ENCODE measurements around the gene COL5A1. TPM values are rescaled to one million over a fixed set of nuclear protein-coding genes. Genes with fewer than 3 reads are reported as not detected.

COL5A1 gene
- total RNA-seq, 1 donor from 2014 or later = 13.9 TPM

DNA sequence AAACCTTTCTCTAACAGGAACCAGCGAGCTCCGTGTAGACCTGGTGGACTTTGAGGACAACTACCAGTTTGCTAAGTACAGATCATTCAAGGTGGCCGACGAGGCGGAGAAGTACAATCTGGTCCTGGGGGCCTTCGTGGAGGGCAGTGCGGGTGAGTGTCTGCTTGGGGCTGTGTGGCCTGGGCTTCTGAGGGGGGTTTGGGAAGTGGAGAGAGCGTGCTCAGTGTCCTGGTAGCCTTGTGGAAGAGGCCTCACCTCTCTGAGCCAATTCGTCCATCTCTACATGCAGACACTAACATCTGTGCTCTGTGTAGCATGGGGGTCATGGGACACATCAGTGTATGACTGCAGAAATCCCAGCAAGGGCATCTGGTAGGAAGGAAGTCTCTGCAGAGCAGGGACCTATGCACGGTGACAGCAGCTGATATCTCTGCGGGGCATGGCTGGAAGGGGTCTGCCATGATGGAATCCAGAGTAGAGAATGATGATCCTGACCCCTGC is 244.9 kb downstream of the COL5A1 start:
- DNase-seq = no peak
- intact Hi-C loops (cut with micrococcal nuclease) = no loop called here
- Histone ChIP-seq H3K4me3 (no peak overlapping the region), H3K36me3 (no peaks in the 10 kb centered on the region), H3K27me3 (ENCODE audit: low read depth) (peaks cover 18% of the 10 kb centered on the region), H3K4me1 (peaks cover 2% of the 10 kb centered on the region), H3K27ac (replicated peaks) (no peak overlapping the region), H3K9me3 (replicated peaks) (no peaks in the 10 kb centered on the region)
- no peak for TF ChIP-seq CTCF (IDR thresholded peaks at IDR 0.05; ENCODE audit: borderline replicate concordance)

DNA sequence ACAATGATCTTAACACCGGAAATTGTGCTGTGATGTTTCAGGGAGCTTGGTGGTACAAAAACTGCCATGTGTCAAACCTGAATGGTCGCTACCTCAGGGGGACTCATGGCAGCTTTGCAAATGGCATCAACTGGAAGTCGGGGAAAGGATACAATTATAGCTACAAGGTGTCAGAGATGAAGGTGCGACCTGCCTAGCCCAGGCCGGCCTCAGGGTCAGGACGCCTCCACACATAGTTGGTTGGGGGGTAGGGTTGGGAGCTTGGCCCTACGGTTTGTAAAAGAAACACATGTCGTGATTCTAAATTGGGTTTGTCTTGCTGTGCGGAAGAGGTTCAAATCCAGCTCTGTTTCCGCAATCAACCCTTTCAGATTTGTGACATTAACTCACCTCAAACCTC is 245.6 kb downstream of the COL5A1 start:
- H3K9me3 ChIP-seq (replicated peaks) = no peaks in the 10 kb centered on the region
- no peaks in the 10 kb centered on the region for H3K36me3 ChIP-seq
- DNase-seq = no peak
- intact Hi-C loops (cut with micrococcal nuclease) = no loop called here
- H3K27me3 ChIP-seq (ENCODE audit: low read depth) = peaks cover 16% of the 10 kb centered on the region
- no peak for TF ChIP-seq CTCF (IDR thresholded peaks at IDR 0.05; ENCODE audit: borderline replicate concordance)
- peaks cover 9% of the 10 kb centered on the region for H3K4me1 ChIP-seq
- no peak overlapping the region for H3K4me3 ChIP-seq
- H3K27ac ChIP-seq (replicated peaks) = no peak overlapping the region

- Histone ChIP-seq H3K27ac (replicated peaks) (no peak overlapping the region), H3K4me3 (no peak overlapping the region), H3K27me3 (ENCODE audit: low read depth) (peaks cover 11% of the 10 kb centered on the region), H3K36me3 (no peaks in the 10 kb centered on the region), H3K4me1 (peaks cover 9% of the 10 kb centered on the region), H3K9me3 (replicated peaks) (no peaks in the 10 kb centered on the region)
- no peak for DNase-seq
- no peak for TF ChIP-seq CTCF (IDR thresholded peaks at IDR 0.05; ENCODE audit: borderline replicate concordance)
- intact Hi-C loops (cut with micrococcal nuclease) = no loop called here
Measured at GRCh38 chr9:134887686-134888602, 246.3 kb downstream of the COL5A1 start.

- no peak for DNase-seq
- TF ChIP-seq CTCF (IDR thresholded peaks at IDR 0.05; ENCODE audit: borderline replicate concordance) = no peak
Measured at GRCh38 chr9:134888603-134889190, 247.1 kb downstream of the COL5A1 start.

DNA sequence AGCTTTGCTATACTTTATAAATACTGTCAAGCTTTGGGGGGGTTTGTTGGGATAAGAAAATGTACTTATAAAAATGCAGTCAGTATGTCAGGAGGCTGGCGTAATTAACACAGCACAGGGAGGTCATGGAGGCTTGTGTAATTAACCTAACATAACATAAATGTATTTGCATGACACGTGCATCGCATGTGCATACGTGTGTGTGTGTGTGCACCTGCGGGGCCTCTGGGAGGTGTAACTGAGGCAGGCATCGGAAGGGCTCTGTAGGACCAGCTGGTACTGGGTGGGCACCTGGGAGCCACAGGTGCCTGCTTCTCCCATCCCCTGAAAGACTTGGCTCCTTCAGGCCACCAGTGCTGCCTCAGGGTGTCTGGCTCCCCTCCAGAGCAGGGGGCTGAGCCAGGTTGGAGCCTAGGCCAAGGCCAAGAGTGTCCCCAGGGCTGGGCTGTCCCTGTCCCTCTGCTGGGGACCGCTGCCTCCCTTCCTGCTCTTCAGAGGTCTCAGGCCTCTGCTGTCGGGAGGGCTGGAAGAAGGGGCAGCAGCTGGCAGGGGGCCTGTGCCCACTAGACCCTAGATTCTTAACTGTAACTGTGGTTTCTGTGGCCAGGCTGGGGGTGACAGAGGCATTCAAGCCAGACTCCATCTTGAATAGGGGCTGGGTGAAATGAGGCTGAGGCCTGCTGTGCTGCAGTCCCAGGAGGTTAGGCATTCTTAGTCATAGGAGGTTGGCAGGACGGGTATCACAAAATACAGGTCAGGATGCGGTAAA is 248.0 kb downstream of the COL5A1 start:
- Histone ChIP-seq H3K27ac (replicated peaks) (no peak overlapping the region), H3K4me1 (peaks cover 16% of the 10 kb centered on the region), H3K9me3 (replicated peaks) (peaks cover 6% of the 10 kb centered on the region), H3K36me3 (no peaks in the 10 kb centered on the region), H3K4me3 (no peak overlapping the region), H3K27me3 (ENCODE audit: low read depth) (peaks cover 7% of the 10 kb centered on the region)
- intact Hi-C loops (cut with micrococcal nuclease) = no loop called here
- no peak for TF ChIP-seq CTCF (IDR thresholded peaks at IDR 0.05; ENCODE audit: borderline replicate concordance)
- no peak for DNase-seq

More at GRCh38 chr9:134888603-134889190, 247.1 kb downstream of the COL5A1 start:
- Histone ChIP-seq H3K27me3 (ENCODE audit: low read depth) (peaks cover 7% of the 10 kb centered on the region), H3K9me3 (replicated peaks) (no peaks in the 10 kb centered on the region), H3K4me1 (peaks cover 9% of the 10 kb centered on the region), H3K36me3 (no peaks in the 10 kb centered on the region), H3K4me3 (no peak overlapping the region), H3K27ac (replicated peaks) (no peak overlapping the region)
- intact Hi-C loops (cut with micrococcal nuclease) = no loop called here
